ENCODE measurements around the gene ST14.

DNA sequence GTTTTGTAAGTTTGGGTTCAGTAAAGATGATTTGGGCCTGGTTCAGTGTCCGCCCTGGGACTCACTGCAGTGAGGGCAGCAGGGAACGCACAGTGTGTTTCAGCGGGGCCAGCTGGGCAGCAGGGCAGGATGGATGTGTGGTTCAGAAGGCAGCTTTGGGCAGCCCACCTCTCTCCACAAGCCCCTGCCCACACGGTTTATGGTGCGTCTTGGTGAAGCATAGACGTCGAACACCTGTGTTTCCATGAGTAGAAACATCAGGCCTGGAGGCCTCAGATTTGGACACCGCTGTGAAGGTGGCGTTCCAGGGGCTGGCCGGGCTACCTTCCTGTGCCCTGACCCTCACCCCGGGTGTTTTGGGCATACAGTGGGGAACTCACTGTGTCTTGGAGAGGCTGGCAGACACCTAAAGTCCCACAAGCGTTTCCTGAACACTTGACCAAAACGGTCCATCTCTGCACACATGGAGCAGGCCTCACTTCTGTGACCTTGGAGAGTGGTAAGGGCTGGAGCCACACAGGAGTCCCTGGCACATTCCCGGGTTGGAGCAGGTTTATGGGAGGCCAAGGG lies 59.0 kb downstream of the ST14 start:
- no peak for TF ChIP-seq POLR2AphosphoS5 (IDR thresholded peaks at IDR 0.05; ENCODE audit: low read depth, low read length)
- no peak for TF ChIP-seq REST (IDR thresholded peaks at IDR 0.05; ENCODE audit: low read depth, low read length)
- TF ChIP-seq GATA2 (CRISPR knock-in tag; IDR thresholded peaks at IDR 0.05), result no peak
- TF ChIP-seq, protein P1, sequence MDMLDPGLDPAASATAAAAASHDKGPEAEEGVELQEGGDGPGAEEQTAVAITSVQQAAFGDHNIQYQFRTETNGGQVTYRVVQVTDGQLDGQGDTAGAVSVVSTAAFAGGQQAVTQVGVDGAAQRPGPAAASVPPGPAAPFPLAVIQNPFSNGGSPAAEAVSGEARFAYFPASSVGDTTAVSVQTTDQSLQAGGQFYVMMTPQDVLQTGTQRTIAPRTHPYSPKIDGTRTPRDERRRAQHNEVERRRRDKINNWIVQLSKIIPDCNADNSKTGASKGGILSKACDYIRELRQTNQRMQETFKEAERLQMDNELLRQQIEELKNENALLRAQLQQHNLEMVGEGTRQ (IDR thresholded peaks at IDR 0.05; ENCODE audit: borderline replicate concordance, low read depth, low read length), result no peak
- no peak for TF ChIP-seq FOSL2 (IDR thresholded peaks at IDR 0.05; ENCODE audit: borderline replicate concordance, low read depth)
- no peak for TF ChIP-seq TAF1 (IDR thresholded peaks at IDR 0.05; ENCODE audit: borderline replicate concordance, low read depth, low read length)
- TF ChIP-seq GABPA (IDR thresholded peaks at IDR 0.05; ENCODE audit: low read depth), result no peak
- TF ChIP-seq CTCF (IDR thresholded peaks at IDR 0.05), result no peak
- no peak for TF ChIP-seq RCOR1 (IDR thresholded peaks at IDR 0.05; ENCODE audit: low read length)
- TF ChIP-seq FOXM1 (IDR thresholded peaks at IDR 0.05; ENCODE audit: low read depth), result no peak
- TF ChIP-seq SMC3 (IDR thresholded peaks at IDR 0.05; ENCODE audit: low read depth, low read length), result no peak
- no peak for TF ChIP-seq CHD2 (IDR thresholded peaks at IDR 0.05; ENCODE audit: low read length, partially characterized antibody)
- no peak for TF ChIP-seq YY1 (IDR thresholded peaks at IDR 0.05; ENCODE audit: low read depth)

All from SK-N-SH (cell line).